ENCODE results near the gene ANKRD17. TPM values are rescaled to one million over a fixed set of nuclear protein-coding genes. Genes with fewer than 3 reads are reported as not detected.

ANKRD17 gene
- total RNA-seq, 5 donors from 2014 or later (not counting 1 experiment from before 2014, with no cell fraction given): 48.6 to 63.8 (median 51.8) TPM

DNA sequence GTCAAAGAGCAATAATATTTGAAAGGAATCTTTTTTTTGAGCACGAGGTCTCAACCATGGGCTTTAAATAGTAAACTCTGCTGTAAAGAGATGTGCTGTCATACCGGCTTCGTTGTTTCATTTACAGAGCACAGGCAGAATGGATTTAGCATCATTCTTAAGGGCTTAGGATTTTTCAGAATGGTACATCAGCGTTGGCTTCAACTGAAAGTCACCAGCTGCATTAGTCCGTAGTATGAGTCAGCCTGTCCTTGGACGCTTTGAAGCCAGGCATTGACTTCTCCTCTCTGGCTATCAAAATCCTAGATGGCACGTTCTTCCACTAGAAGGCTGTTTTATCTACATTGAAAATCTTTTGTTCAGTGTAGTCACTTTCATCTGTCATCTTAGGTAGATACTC lies 212.7 kb downstream of the ANKRD17 start:
- Histone ChIP-seq H3K9me3 (no peaks in the 10 kb centered on the region), H3K4me1 (ENCODE audit: control insufficient read depth in 1 of 2, extremely low read depth in 1 of 2, insufficient read depth in 2 of 2, low read length in 2 of 2) (no peaks in the 10 kb centered on the region), H3K4me3 (ENCODE audit: control insufficient read depth in 1 of 2, extremely low read depth in 1 of 2, low read length in 1 of 2) (no peak overlapping the region), H3K27me3 (replicated peaks in 1 of 2; ENCODE audit: control insufficient read depth in 2 of 2, extremely low read depth in 1 of 2, insufficient read depth in 2 of 2, low read length in 1 of 2) (peaks cover 0 to 2% of the 10 kb centered on the region in 2 experiments), H3K27ac (ENCODE audit: low read length) (no peak overlapping the region), H3K36me3 (ENCODE audit: control insufficient read depth in 2 of 2, extremely low read depth in 1 of 2, insufficient read depth in 1 of 2, low read length in 1 of 2) (no peaks in the 10 kb centered on the region)
- no peak overlapping the region for H3K27ac Mint-ChIP-seq
- H3K36me3 Mint-ChIP-seq: peaks cover 3% of the 10 kb centered on the region
- DNase-seq (no peak), ATAC-seq (replicated peaks in 1 of 4) (no peak)
- H3K9me3 Mint-ChIP-seq: no peaks in the 10 kb centered on the region
- no peaks in the 10 kb centered on the region for H3K4me1 Mint-ChIP-seq
- H3K27me3 Mint-ChIP-seq: peaks cover 0 to 5% of the 10 kb centered on the region in 2 donors
- POLR2A ChIA-PET: interaction anchor here in 1 of 2 donors (0.5 kb wide), 1 partner anchor 52 kb away, joined by 8 read pairs; no protein-coding TSS in a partner anchor
- H3K4me3 Mint-ChIP-seq: no peak overlapping the region
- CTCF ChIA-PET: no interaction called here
- WGBS (ENCODE audit: insufficient coverage): 95% methylated on average over 6 of the region's 7 CpGs

DNA sequence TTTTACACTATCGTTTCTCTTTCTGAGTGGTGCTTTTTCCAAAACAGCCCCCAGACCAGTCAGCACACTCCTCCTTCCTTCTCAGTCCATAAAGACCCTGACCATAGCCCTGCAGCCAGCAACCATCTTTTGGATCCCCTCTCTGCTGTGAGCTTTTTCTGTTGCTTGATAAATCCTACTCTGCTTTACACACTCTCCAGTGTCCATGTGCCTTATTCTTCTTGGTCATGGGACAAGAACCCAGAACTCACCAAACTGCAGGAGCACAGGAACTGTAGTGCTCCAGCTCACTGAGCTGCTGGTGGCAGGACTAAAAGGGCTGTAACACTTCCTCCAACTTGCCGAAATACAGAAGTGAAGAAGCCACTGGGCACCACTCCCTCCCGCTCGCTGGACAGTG lies 221.5 kb downstream of the ANKRD17 start:
- Mint-ChIP-seq H3K4me3 (no peak overlapping the region), H3K36me3 (no peaks in the 10 kb centered on the region), H3K27ac (no peak overlapping the region), H3K9me3 (no peaks in the 10 kb centered on the region), H3K4me1 (peaks cover 0 to 5% (median 0%) of the 10 kb centered on the region in 3 donors), H3K27me3 (peaks cover 0 to 10% of the 10 kb centered on the region in 2 donors)
- ATAC-seq (replicated peaks in 1 of 4): no peak
- Histone ChIP-seq H3K27me3 (replicated peaks in 1 of 2; ENCODE audit: control insufficient read depth in 2 of 2, extremely low read depth in 1 of 2, insufficient read depth in 2 of 2, low read length in 1 of 2) (peaks cover 0 to 2% of the 10 kb centered on the region in 2 experiments), H3K27ac (ENCODE audit: low read length) (no peak overlapping the region), H3K4me3 (ENCODE audit: control insufficient read depth in 1 of 2, extremely low read depth in 1 of 2, low read length in 1 of 2) (no peak overlapping the region), H3K9me3 (no peaks in the 10 kb centered on the region), H3K4me1 (ENCODE audit: control insufficient read depth in 1 of 2, extremely low read depth in 1 of 2, insufficient read depth in 2 of 2, low read length in 2 of 2) (no peaks in the 10 kb centered on the region), H3K36me3 (ENCODE audit: control insufficient read depth in 2 of 2, extremely low read depth in 1 of 2, insufficient read depth in 1 of 2, low read length in 1 of 2) (no peaks in the 10 kb centered on the region)
- 94% methylated on average over 2 of the region's 4 CpGs for WGBS (ENCODE audit: insufficient coverage)
- ChIA-PET CTCF (no interaction called here), POLR2A (no interaction called here)
- no peak for DNase-seq

DNA sequence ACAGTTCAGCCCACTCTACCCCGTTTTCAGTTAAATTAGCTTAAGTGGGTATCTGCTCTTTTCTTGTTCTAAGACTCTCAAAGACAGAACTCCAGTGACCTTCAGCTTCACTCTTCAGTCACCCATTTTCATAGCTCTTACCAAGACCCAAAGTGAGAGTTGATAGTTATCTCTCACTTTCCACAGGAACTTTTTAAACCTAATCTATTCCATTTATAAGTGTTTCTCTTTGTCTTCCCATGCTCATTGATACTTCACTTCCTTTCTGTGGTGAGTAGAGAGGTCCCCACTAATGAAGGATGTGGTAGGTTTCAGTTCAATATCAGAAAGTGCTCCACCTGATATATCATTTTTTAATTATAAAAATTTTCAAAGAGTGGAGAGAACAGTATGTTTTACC lies 222.5 kb downstream of the ANKRD17 start:
- POLR2A ChIA-PET: no interaction called here
- H3K9me3 Mint-ChIP-seq: no peaks in the 10 kb centered on the region
- H3K4me1 ChIP-seq (ENCODE audit: control insufficient read depth in 1 of 2, extremely low read depth in 1 of 2, insufficient read depth in 2 of 2, low read length in 2 of 2): no peaks in the 10 kb centered on the region
- no peak overlapping the region for H3K4me3 ChIP-seq (ENCODE audit: control insufficient read depth in 1 of 2, extremely low read depth in 1 of 2, low read length in 1 of 2)
- H3K27ac ChIP-seq (ENCODE audit: low read length): no peak overlapping the region
- no peak overlapping the region for H3K27ac Mint-ChIP-seq
- H3K27me3 Mint-ChIP-seq: peaks cover 0 to 8% of the 10 kb centered on the region in 2 donors
- no peak for DNase-seq
- WGBS (ENCODE audit: insufficient coverage): no CpG with 5 or more reads among the region's 1 CpG
- CTCF ChIA-PET: no interaction called here
- no peaks in the 10 kb centered on the region for H3K36me3 Mint-ChIP-seq
- no peaks in the 10 kb centered on the region for H3K9me3 ChIP-seq
- no peak for ATAC-seq (replicated peaks in 1 of 4)
- H3K4me3 Mint-ChIP-seq: no peak overlapping the region
- H3K36me3 ChIP-seq (ENCODE audit: control insufficient read depth in 2 of 2, extremely low read depth in 1 of 2, insufficient read depth in 1 of 2, low read length in 1 of 2): no peaks in the 10 kb centered on the region
- H3K27me3 ChIP-seq (replicated peaks in 1 of 2; ENCODE audit: control insufficient read depth in 2 of 2, extremely low read depth in 1 of 2, insufficient read depth in 2 of 2, low read length in 1 of 2): no peaks in the 10 kb centered on the region
- H3K4me1 Mint-ChIP-seq: peaks cover 0 to 5% (median 0%) of the 10 kb centered on the region in 3 donors

DNA sequence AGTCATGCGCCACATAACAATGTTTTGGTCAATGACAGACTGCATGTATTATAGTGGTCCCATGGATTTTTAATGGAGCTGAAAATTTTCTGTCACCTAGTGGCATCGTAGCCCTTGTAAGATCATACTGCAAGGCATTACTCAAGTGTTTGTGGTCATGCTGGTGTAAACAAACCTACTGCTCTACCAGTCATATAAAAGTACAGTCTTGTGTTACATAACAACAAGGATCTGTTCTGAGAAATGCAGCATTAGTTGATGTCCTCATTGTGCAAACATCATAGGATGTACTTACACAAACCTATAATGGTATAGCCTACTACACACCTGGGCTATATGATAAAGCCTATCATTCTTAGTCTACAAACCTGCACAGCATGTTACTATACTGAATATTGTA lies 223.7 kb downstream of the ANKRD17 start:
- CTCF ChIA-PET: no interaction called here

DNA sequence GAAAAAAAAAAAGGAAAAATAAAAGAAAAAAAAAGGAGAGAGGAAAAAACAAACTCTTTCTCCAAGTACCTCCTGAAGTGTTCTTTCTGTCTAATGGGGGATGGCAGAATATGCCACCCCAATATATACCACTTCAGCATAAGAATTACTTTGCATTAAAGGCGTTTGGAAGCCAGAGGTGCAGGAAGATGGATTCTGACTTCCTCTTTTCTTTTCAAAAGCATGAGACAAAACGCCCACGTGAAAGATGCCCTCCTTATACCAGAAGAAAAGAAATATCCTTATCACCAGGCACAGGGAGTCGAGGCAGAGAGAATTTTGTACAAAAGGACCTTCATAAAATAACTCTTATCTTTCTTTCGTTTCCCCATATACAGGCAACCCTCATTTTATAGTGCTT lies 230.0 kb downstream of the ANKRD17 start:
- Histone ChIP-seq H3K36me3 (ENCODE audit: control insufficient read depth in 2 of 2, extremely low read depth in 1 of 2, insufficient read depth in 1 of 2, low read length in 1 of 2) (no peaks in the 10 kb centered on the region), H3K4me3 (ENCODE audit: control insufficient read depth in 1 of 2, extremely low read depth in 1 of 2, low read length in 1 of 2) (no peak overlapping the region), H3K4me1 (ENCODE audit: control insufficient read depth in 1 of 2, extremely low read depth in 1 of 2, insufficient read depth in 2 of 2, low read length in 2 of 2) (no peaks in the 10 kb centered on the region), H3K9me3 (no peaks in the 10 kb centered on the region), H3K27me3 (replicated peaks in 1 of 2; ENCODE audit: control insufficient read depth in 2 of 2, extremely low read depth in 1 of 2, insufficient read depth in 2 of 2, low read length in 1 of 2) (no peaks in the 10 kb centered on the region), H3K27ac (ENCODE audit: low read length) (no peak overlapping the region)
- H3K27me3 Mint-ChIP-seq: no peaks in the 10 kb centered on the region
- no peaks in the 10 kb centered on the region for H3K9me3 Mint-ChIP-seq
- POLR2A ChIA-PET: no interaction called here
- no peak for ATAC-seq (replicated peaks in 1 of 4)
- no peaks in the 10 kb centered on the region for H3K4me1 Mint-ChIP-seq
- no peak overlapping the region for H3K27ac Mint-ChIP-seq
- no peaks in the 10 kb centered on the region for H3K36me3 Mint-ChIP-seq
- no peak overlapping the region for H3K4me3 Mint-ChIP-seq
- no peak for DNase-seq
- CTCF ChIA-PET: no interaction called here
- no CpG with 5 or more reads among the region's 5 CpGs for WGBS (ENCODE audit: insufficient coverage)

More for the DNA sequence above, 223.7 kb downstream of the ANKRD17 start:
- H3K36me3 ChIP-seq (ENCODE audit: control insufficient read depth in 2 of 2, extremely low read depth in 1 of 2, insufficient read depth in 1 of 2, low read length in 1 of 2): no peaks in the 10 kb centered on the region
- H3K9me3 ChIP-seq: no peaks in the 10 kb centered on the region
- no peaks in the 10 kb centered on the region for H3K27me3 ChIP-seq (replicated peaks in 1 of 2; ENCODE audit: control insufficient read depth in 2 of 2, extremely low read depth in 1 of 2, insufficient read depth in 2 of 2, low read length in 1 of 2)
- ATAC-seq (replicated peaks in 1 of 4): no peak
- Mint-ChIP-seq H3K4me1 (peaks cover 0 to 5% (median 0%) of the 10 kb centered on the region in 3 donors), H3K9me3 (no peaks in the 10 kb centered on the region), H3K4me3 (no peak overlapping the region), H3K36me3 (no peaks in the 10 kb centered on the region), H3K27me3 (peaks cover 0 to 4% of the 10 kb centered on the region in 2 donors), H3K27ac (no peak overlapping the region)
- no peaks in the 10 kb centered on the region for H3K4me1 ChIP-seq (ENCODE audit: control insufficient read depth in 1 of 2, extremely low read depth in 1 of 2, insufficient read depth in 2 of 2, low read length in 2 of 2)
- DNase-seq: no peak
- no peak overlapping the region for H3K4me3 ChIP-seq (ENCODE audit: control insufficient read depth in 1 of 2, extremely low read depth in 1 of 2, low read length in 1 of 2)
- POLR2A ChIA-PET: no interaction called here
- WGBS (ENCODE audit: insufficient coverage): no CpG with 5 or more reads among the region's 2 CpGs
- H3K27ac ChIP-seq (ENCODE audit: low read length): no peak overlapping the region

Other genes with a start within 250 kb of the ANKRD17 start
- 10 to 100 TPM; 11.5 to 18.3 (median 15.2) TPM for gene COX18, start 189.1 kb downstream of the ANKRD17 start, total RNA-seq
- gene ALB, start 145.5 kb upstream of the ANKRD17 start, total RNA-seq: 10 to 100 TPM in 3 of 5 donors, not detected in 2; 30.4 to 58.6 (median 33.6) TPM
- 1 to 10 TPM in 3 of 5 donors, not detected in 2; 1.6 to 3.6 (median 2.5) TPM for gene AFP, start 177.4 kb upstream of the ANKRD17 start, total RNA-seq
- gene AFM, start 222.9 kb upstream of the ANKRD17 start, total RNA-seq: under 1 TPM in 1 of 5 donors, not detected in 4; 0.18 TPM